ENCODE results near the gene ZMPSTE24. TPM values are rescaled to one million over a fixed set of nuclear protein-coding genes. Genes with fewer than 3 reads are reported as not detected.

Gene ZMPSTE24
- polyA plus RNA-seq, 3 donors: 6.4 to 45.6 (median 36.0) TPM

DNA sequence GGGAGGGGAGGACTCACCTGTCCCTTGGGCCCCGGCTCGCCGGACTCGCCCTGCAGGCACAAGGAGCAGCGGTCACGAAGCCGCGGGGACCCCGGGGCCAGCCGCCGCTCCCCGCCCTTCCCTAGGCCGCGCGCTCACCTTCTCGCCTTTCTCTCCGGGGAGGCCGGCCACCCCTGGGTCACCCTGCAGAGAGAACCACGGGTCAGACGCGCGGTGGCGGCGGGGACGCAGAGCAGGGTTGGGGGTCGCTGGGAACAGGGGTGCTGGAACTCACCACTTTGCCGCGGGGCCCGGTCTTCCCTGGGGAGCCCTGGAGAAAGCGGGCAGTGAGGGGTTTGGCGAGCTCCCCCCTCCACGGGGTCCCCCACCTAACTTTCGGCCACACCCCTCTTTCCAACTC, 45.8 kb downstream of the ZMPSTE24 start:
- Mint-ChIP-seq H3K9me3 (no peaks in the 10 kb centered on the region), H3K4me3 (no peak overlapping the region), H3K27me3 (ENCODE audit: low read depth in 3 of 3) (no peaks in the 10 kb centered on the region), H3K36me3 (peaks cover 28 to 34% of the 10 kb centered on the region in 2 donors), H3K27ac (no peak overlapping the region), H3K4me1 (no peaks in the 10 kb centered on the region)
- H3K4me1 ChIP-seq (ENCODE audit: control insufficient read depth in 1 of 2, insufficient read depth in 2 of 2, low read length in 2 of 2): no peaks in the 10 kb centered on the region
- no peak overlapping the region for H3K4me2 ChIP-seq (replicated peaks; ENCODE audit: extremely low read depth, low read length, poor library complexity, severe bottlenecking)
- H3K27ac ChIP-seq (ENCODE audit: low read depth in 1 of 2, low read length in 2 of 2): no peak overlapping the region
- no peaks in the 10 kb centered on the region for H4K20me1 ChIP-seq (ENCODE audit: insufficient read depth, low read length)
- no peaks in the 10 kb centered on the region for H3K27me3 ChIP-seq (ENCODE audit: control insufficient read depth in 2 of 2, insufficient read depth in 2 of 2, low read length in 2 of 2)
- no peak for DNase-seq
- H2AFZ ChIP-seq (ENCODE audit: insufficient read depth, low read depth, low read length, poor library complexity, severe bottlenecking): no peak overlapping the region
- no peaks in the 10 kb centered on the region for H3K9me3 ChIP-seq (replicated peaks in 1 of 2; ENCODE audit: control insufficient read depth in 1 of 2, insufficient read depth in 1 of 2, low read length in 2 of 2)
- H3K36me3 ChIP-seq (replicated peaks in 1 of 2; ENCODE audit: control insufficient read depth in 1 of 2, insufficient read depth in 2 of 2, low read length in 2 of 2): peaks cover 17 to 26% of the 10 kb centered on the region in 2 donors
- no peak overlapping the region for H3K4me3 ChIP-seq (replicated peaks in 1 of 3; ENCODE audit: low read depth in 2 of 3, low read length in 3 of 3)
- 96% methylated on average over 33 of the region's 33 CpGs for WGBS (ENCODE audit: insufficient coverage)
- TF ChIP-seq, protein P1, sequence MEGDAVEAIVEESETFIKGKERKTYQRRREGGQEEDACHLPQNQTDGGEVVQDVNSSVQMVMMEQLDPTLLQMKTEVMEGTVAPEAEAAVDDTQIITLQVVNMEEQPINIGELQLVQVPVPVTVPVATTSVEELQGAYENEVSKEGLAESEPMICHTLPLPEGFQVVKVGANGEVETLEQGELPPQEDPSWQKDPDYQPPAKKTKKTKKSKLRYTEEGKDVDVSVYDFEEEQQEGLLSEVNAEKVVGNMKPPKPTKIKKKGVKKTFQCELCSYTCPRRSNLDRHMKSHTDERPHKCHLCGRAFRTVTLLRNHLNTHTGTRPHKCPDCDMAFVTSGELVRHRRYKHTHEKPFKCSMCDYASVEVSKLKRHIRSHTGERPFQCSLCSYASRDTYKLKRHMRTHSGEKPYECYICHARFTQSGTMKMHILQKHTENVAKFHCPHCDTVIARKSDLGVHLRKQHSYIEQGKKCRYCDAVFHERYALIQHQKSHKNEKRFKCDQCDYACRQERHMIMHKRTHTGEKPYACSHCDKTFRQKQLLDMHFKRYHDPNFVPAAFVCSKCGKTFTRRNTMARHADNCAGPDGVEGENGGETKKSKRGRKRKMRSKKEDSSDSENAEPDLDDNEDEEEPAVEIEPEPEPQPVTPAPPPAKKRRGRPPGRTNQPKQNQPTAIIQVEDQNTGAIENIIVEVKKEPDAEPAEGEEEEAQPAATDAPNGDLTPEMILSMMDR (IDR thresholded peaks at IDR 0.05): no peak
- intact Hi-C loops (cut with micrococcal nuclease): no loop called here
- no peak overlapping the region for H3K9ac ChIP-seq (ENCODE audit: insufficient read depth, low read length, poor library complexity, severe bottlenecking)
- no peaks in the 10 kb centered on the region for H3K79me2 ChIP-seq (ENCODE audit: insufficient read depth, low read length)

DNA sequence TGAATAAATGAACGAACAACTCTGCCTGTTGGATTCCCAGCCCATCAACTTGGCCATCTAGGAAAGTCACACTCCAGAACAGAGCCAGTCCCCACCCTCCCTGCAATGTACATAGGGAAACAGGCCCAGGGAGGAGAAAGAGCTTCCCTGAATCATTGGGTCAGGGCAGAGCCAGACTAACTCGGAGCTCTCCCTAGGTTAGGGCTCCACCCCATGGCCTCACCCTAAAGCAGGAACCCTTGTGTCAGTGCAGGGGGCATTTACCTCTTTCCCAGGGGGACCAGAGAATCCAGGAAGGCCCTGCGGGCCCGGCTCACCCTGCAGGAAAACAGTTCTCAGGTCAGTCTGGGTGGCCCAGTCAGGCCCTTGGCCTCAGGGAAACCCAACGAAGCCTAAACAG, 47.4 kb downstream of the ZMPSTE24 start:
- H3K27me3 Mint-ChIP-seq (ENCODE audit: low read depth in 3 of 3): peaks cover 0 to 2% (median 0%) of the 10 kb centered on the region in 3 donors
- no peak overlapping the region for H3K27ac Mint-ChIP-seq
- Histone ChIP-seq H3K4me2 (replicated peaks; ENCODE audit: extremely low read depth, low read length, poor library complexity, severe bottlenecking) (no peak overlapping the region), H3K4me1 (ENCODE audit: control insufficient read depth in 1 of 2, insufficient read depth in 2 of 2, low read length in 2 of 2) (no peaks in the 10 kb centered on the region), H3K36me3 (replicated peaks in 1 of 2; ENCODE audit: control insufficient read depth in 1 of 2, insufficient read depth in 2 of 2, low read length in 2 of 2) (peaks cover 17 to 26% of the 10 kb centered on the region in 2 donors), H3K9me3 (replicated peaks in 1 of 2; ENCODE audit: control insufficient read depth in 1 of 2, insufficient read depth in 1 of 2, low read length in 2 of 2) (no peaks in the 10 kb centered on the region), H2AFZ (ENCODE audit: insufficient read depth, low read depth, low read length, poor library complexity, severe bottlenecking) (no peak overlapping the region), H3K27ac (ENCODE audit: low read depth in 1 of 2, low read length in 2 of 2) (no peak overlapping the region), H3K9ac (ENCODE audit: insufficient read depth, low read length, poor library complexity, severe bottlenecking) (no peak overlapping the region), H3K27me3 (ENCODE audit: control insufficient read depth in 2 of 2, insufficient read depth in 2 of 2, low read length in 2 of 2) (no peaks in the 10 kb centered on the region), H4K20me1 (ENCODE audit: insufficient read depth, low read length) (no peaks in the 10 kb centered on the region), H3K79me2 (ENCODE audit: insufficient read depth, low read length) (no peaks in the 10 kb centered on the region), H3K4me3 (replicated peaks in 1 of 3; ENCODE audit: low read depth in 2 of 3, low read length in 3 of 3) (no peak overlapping the region)
- H3K4me3 Mint-ChIP-seq: no peak overlapping the region
- intact Hi-C loops (cut with micrococcal nuclease): no loop called here
- peaks cover 24 to 34% of the 10 kb centered on the region in 2 donors for H3K36me3 Mint-ChIP-seq
- WGBS (ENCODE audit: insufficient coverage): 100% methylated on average over 4 of the region's 5 CpGs
- H3K4me1 Mint-ChIP-seq: no peaks in the 10 kb centered on the region
- no peak for DNase-seq
- TF ChIP-seq, protein P1 (IDR thresholded peaks at IDR 0.05): no peak
- H3K9me3 Mint-ChIP-seq: no peaks in the 10 kb centered on the region
